AG08396 (cell line): ENCODE data around the gene PDE6G.
"Not testable (repeated sequence)": the region's sequence is repeated elsewhere in the genome, so short reads cannot be mapped to it uniquely, and the experiment has no call there.

ENCODE experiments used
- DNase-seq: peaks from one replicate; pipeline ENCODE4 v3.0.0; 2012; ENCODE audit warnings: low spot score, mixed read lengths

PDE6G gene

DNA sequence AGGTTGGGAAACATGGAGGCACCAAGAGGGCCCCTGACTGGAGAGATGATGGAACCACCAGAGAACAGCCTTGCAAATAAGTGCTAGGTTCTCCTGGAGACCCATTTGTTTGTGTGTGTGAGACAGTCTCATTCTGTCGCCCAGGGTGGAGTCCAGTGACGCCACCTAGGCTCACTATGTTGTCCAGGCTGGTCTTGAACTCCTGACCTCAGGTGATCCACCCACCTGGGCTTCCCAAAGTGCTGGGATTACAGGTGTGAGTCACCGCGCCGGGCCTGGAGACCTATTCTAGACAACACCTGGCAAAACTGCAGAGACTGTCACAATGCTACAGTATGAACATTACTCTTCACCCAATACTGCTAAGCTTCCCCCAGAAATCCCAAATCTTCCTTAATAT, 20.9 kb downstream of the PDE6G start:
- no peak for DNase-seq

DNA sequence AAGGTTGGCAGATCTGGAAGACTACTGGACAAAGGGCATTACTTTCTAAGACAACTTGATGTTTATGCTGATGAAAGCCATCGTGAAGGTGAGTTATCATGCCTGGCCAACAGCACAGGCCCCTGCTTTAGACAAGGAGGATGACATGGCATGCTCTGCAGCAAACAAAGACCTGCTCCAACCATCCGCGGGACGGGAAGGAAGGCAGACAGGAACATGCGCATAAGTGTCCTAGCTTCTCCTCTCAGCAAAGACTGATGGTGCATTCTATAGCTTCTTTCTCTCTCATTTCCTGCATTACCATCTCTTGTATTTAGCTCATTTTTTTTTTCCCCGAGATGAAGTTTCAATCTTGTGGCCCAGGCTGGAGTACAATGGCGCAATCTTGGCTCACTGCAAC, 24.9 kb downstream of the PDE6G start:
- DNase-seq, result no peak

- DNase-seq, result no peak
Observed at GRCh38 chr17:81630274-81630673, 26.1 kb downstream of the PDE6G start.

DNA sequence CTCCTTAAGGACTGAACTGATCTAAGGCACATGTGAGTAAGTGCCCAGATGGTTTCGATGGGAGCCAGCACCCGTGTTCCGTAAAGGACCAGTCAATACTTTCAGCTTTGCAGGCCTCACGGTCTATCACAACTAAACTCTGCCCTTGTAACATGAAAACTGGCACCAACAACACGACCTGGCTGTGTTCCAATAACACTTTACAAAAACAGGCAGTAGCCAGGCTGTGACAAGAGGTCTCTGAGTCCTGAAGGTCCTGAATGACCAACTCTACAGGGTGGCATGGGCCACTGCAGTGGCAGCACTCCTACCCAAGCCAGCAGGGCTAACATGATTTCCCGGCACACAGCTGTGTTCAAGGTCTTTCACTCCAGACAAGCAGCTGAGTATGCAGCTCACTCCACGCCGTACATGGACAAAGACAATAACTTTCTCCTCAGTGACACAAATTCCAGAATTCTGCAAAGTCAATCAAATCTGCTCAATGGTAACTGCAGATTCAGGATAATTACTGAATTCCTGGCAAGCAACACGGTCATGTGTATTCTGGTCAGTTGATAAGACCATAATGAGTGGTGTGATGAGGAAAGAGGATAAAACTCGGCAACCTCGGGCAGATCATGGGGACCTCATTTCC, 34.7 kb downstream of the PDE6G start:
- DNase-seq, result no peak

- not testable (repeated sequence) for DNase-seq
Observed at GRCh38 chr17:81618307-81618706, 38.0 kb downstream of the PDE6G start.

DNA sequence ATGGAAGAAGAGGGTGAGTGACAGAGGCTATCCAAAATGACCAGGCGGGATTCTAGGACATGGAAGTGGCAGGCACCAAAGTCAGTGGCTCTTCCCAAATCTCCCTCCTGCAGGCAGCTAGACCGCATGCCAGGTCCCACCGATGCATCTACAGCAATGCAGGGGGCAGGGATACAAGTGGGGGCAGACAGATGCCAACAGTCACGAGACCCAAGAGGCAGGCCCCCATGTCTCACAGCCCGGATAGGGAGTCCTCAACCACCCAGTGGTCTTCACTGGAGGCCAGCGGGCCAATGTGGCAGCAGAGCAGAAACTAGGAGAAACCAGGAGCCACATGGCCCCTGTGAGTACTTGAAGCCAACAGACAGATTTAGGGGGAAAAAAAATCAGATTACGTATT, 39.5 kb downstream of the PDE6G start:
- no peak for DNase-seq

GRCh38 chr17:81615401-81615930, 40.9 kb downstream of the PDE6G start:
- DNase-seq, result no peak

DNA sequence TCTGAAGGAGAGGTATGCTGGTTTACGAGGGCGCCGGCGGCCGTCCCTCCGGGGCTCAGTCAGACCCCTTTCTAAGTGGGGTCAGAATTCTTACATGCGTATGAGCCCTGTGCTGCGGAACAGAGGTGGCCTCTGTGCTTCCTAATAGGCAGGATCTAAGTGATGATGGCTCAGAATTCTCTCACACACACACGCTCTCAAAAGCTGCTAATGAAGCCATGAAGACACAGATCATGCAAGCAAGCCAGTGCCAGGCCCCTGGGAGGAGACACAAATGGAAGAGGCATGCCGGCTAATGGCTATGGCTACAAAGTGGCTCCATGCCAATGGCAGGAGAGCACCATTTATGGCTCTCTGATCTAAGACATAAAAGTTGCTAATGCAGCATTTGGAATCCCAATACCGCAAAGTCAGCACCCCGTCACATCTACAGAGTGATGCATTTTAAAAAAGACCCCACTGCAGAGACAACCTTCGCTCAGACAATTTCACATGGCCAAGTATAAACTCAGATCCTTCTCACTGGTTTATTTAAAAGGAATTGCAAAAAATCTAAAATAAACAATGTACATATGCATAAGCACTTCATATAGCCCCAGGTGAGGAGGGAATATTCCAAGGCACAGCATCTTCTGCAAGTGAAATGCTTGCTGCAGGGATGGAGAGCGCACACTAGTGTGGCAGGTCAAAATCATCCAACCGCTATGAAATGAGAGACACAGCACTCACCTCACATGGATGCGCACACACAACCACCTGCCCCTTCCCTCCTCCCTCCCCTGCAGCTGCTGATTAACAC, 44.0 kb downstream of the PDE6G start:
- DNase-seq, result no peak

- no peak for DNase-seq
Observed at GRCh38 chr17:81609541-81610311, 46.6 kb downstream of the PDE6G start.

- DNase-seq, result no peak
Observed at GRCh38 chr17:81608605-81609004, 47.7 kb downstream of the PDE6G start.

DNA sequence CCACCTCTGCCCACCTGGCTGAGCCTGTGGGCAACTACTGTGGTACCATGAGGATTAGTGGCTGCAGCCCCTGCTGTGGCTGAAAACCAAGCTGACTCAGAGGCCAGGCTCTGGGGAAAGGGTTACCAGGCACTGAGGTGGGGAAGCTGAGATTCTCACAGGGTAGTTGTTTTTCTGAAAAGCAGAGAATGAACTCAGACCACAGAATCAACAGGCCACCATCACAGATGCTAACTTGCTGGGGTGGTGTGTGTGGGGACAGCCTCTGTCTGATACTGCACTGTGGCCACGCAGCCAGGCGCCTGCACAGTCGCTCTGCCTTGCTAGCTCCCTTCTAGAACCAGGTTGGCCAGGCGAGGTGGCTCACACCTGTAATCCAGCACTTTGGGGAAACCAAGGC, 48.3 kb downstream of the PDE6G start:
- no peak for DNase-seq

GRCh38 chr17:81607431-81607830, 48.9 kb downstream of the PDE6G start:
- peak; percentile 69 for DNase-seq

DNA sequence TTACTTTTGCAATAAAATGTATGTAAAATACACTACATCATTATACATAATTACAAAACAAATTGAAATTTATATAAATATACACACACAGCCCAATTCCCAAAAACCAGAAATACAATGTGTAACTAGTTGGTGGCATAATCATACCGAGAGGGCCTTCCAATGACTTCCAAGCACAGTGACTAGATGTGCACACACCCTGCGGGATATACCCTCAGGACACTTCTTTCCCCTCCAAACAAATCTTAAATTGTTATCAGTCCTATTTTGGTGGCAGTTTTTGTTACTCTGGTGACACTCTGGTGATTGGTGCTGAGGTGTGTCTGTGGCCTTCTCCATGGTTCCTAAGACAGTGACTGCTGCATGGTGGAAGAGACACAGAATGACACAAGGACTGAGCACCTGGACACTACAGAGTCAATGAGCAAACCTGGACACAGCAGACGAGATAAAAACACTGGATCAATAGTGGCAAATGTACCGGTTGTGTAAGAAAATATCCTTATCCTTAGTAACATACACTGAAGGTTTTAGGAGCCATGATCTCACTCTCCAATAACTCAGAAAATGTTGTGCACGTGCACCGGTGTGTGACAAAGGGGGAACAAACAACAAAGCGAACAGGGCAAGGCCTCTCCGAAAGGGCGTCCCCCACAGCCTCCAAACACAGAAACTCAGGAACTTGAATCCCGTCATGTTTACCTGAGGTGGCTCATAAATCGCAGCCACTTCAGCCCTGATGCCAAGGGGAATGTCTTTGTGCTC, 52.3 kb downstream of the PDE6G start:
- no peak for DNase-seq

DNA sequence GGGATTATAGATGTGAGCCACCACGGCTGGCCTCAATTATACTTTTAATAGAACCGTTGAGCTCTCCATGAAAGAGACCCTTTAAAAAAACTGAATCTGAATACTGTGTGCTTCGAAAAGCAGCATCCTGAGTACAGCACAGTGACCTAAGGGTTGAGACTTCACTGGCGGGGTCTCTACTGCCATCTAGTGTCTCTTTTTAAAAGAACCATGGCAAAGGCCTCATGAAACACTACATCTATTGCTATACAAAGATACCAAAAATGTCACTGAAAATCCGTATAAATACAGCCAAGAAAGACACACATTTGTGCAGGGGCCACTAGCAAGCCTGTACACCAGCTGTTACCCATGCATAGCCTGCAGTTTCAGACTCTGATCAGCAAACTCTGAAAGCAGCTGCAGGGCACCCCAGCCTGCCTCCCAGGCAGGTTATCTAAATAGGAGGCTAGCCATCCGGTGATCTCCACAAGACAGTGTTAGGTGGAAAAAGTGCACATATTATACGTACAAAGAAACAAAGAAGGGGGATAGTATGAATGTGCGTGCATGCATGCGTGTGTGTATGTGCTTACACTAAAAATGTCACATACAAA, 54.7 kb downstream of the PDE6G start:
- DNase-seq, result peak; percentile 73
